HL-60/S4 (cell line): ENCODE data around the gene FAM78A.
"Not testable (repeated sequence)": the region's sequence is repeated elsewhere in the genome, so short reads cannot be mapped to it uniquely, and the experiment has no call there.

ENCODE experiments used
- in situ Hi-C: fragments of 300-500 bp; cut with MboI; formaldehyde crosslinking; loops from 2 replicates; pipeline ENCODE4 v1.14.3; 2022; ENCODE audit warnings: low sequenced_read_pairs

The FAM78A gene

GRCh38 chr9:131282688-131283422, 6.5 kb upstream of the FAM78A start:
- in situ Hi-C loops, result no loop called here

GRCh38 chr9:131282175-131282574, 5.9 kb upstream of the FAM78A start:
- in situ Hi-C loops, result no loop called here

DNA sequence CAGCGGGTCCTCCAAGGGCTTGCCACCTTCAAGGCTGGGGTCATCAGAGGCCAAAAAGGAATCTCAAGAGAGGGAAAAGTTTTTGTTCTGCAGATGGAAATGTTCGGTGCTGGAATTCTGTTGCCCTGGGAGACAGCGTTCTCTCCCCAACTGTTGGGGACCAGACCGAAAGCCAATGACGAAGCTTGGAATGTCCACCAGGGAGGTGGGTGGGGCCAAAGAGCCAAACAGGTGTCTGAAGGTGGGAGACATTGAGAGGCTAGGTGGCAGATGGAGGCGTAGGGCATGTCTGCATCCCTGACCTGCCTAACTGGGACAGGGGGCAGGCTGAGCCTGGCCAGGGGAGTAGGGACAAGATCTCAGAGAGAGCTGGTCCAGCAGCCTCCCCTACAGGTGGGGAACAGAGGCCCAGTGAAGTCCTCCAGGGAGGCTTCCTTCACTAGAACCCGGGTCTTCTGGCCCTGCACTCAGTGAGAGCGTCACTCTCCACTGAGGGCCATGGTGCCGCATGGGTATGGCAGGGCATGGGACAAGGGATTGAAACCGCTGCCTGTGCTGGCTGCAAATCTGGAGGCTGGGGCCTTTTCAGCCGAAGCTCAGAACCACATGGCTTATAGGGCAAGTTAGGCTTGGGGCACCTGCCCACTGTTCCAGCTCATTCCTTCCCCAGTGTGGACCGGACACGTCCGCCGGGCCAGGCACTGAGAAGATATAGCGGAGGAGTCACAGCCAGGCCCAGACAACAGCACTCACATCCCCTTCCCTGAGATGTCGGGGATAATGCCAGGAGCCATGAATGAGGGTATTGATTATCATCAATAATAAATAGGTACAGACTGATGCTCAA, 5.0 kb upstream of the FAM78A start:
- in situ Hi-C loops, result no loop called here

DNA sequence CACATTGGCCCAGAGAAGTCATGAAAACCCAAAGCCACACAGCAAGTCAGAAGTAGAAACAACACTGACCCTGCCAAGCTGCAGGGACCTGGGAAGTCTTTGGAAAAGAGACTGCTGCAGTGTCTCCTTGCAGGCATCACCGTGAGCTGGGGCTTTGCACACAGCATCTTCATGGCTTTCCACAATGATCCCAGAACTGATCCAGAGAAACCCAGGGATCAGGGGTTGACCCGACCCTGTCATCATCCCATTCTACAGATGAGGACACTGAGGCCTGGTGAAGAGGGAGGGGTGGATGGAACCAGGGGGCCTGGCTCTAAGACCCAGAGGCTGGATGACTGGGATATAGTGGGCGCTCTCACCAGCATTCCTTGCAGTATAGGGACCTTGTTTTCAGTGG, 4.3 kb upstream of the FAM78A start:
- in situ Hi-C loops, result no loop called here

GRCh38 chr9:131279863-131280570, 3.7 kb upstream of the FAM78A start:
- in situ Hi-C loops, result no loop called here

GRCh38 chr9:131279196-131279862, 3.0 kb upstream of the FAM78A start:
- in situ Hi-C loops, result no loop called here

- in situ Hi-C loops, result no loop called here
Measured at GRCh38 chr9:131278702-131279111, 2.4 kb upstream of the FAM78A start.

DNA sequence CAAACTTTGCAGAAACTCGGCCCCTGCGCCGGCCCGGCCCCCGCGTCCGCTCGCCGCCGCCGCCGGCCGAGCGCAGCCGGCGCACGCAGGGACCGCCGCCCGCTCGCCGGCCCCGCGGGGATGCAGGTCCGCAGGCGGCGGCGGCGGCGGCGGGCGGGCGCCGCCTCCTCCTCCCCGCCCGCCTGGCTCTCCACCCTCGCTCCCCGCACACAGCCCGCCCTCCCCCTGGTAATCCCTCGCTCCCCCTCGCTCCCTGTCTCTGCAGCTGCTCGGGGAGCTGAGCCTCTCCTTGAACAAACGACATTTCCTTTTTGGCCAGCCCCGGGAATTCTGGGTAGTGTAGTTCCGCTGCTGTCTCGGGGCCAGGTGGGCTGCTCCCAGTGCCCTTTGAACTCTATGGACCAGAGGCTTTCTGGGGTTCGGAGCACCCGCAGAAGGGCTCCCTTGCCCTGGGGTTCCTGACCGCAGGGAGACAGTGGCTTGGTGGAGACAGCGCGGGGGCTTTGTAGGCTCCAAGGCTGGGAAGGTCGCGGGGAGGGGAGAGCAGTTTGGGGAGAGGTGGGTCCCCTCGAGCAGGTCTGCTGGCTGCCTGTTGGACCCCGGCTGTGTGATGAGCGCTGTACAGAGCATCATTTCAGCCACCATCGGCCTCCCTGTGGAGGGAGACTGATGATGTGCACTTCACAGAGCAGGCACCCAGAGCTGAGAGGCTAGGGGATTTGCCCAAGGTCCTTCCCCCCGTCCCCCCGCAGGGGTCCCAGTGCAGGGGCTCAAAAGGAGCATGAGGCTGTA, 1.8 kb upstream of the FAM78A start:
- in situ Hi-C loops, result no loop called here

DNA sequence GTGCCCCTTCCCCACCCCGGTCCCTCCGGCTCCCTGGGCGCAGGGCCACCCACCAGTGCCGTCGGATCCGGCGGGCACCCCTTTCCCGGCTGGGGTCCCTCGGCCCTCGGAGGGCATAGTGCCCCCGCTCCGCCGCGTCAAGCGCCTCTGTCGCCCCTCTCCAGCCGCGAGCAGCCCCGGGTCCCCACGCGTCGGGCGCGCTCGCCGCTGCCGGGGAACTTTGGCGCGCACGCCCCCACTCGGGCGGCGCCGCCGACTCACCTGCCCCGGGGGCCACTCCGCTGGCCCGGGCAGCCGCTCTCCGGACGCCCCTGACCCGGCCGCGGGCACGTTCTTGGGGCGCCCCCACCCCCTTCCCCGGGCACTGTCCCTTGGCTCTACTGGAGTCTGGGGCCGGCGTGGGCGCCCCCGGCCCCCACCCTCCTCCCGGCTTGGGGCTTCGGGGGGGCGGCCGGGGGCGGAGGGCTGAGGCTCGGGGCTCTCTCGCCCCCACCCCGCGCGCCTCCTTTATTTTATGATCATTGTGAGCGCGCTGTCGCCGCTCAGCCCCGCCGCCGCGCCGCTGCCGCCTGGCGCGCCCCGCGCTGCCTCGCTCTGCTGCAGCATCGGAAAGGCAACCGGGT, 1.1 kb upstream of the FAM78A start:
- in situ Hi-C loops, result no loop called here

GRCh38 chr9:131276891-131277286, 579 bp upstream of the FAM78A start:
- in situ Hi-C loops, result no loop called here

GRCh38 chr9:131275332-131276093, 797 bp downstream of the FAM78A start:
- in situ Hi-C loops, result no loop called here

DNA sequence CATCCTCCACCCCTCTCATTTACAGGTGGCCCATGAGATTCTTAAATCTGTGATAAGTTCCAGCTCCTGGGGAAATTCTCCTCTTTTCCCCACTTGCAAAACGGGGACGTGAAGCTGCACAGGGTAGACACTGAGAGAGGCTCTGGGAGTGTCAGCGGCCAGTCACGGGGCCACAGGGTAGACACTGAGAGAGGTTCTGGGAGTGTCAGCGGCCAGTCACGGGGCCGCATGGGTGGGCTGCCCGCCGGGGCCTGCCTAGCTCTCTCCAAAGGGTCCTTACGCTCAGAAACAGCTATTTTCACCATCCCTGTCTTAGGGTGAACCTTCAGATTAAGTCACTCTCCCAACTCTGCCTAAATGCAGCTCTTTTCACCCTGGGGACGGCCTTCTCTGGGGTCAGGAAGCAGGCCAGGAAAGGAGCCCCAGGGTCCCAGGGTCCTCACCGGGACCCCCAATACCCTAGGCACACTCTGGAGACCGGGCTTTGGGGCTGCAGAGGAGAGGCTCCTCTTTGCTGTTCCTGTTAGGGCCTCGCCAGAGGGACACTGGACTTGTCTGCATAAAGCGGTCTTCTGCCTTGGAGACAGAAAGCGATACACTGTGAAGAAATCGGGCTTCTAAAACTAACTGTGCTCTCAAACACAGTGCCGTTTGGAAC, 1.5 kb downstream of the FAM78A start:
- in situ Hi-C loops, result no loop called here

GRCh38 chr9:131273856-131274673, 2.2 kb downstream of the FAM78A start:
- in situ Hi-C loops, result no loop called here

DNA sequence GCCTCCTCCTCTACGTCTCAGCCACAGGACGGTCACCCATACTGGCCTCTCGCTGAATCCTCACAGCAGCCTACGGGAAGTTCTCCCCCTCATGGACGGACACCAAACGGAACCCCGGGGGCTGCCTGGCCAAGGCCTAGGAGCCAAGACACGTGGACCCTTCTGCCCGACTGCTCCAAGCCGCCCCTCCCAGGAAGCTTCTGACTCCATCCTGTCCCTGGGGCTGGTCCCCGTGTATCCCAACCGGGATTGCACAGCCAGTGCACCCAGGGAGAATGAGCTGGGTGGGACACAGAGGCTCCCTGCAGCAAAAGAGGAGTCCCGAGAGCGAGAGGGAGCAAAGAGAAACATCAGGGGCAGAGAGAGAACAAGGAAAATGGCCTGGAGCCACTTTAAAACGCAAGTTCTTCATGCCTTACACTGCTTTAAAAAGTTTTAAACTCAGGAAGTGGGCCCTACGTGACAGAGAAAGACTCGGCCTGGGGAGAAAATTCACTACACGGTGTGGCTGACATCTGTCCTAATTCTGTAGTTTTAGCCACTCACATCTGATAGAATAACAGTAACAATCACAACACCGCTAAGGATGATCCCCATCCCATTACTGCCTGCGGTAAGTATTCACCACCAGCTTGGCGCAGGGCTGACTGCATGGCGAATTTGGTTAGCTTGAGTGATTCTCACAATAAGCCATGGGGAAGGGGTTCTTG, 3.0 kb downstream of the FAM78A start:
- in situ Hi-C loops, result no loop called here

DNA sequence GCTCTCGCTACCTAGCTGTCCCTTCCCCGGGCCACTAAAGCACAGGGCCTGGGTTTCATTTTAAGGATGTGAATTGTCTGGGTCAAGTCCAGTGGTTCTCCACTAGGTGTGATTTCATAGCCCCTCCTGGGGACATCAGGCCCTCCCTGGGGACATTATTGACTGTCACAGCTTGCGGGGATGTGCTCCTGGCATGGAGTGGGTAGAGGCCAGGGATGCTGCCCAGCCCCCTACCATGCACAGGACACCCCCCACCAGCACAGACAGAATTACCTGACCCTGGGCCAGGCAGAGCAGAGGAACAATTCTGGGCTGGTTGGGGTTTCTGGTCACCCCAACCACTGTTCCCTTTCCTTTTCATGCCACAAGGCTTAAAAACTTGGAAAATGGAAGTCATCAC, 4.1 kb downstream of the FAM78A start:
- in situ Hi-C loops, result no loop called here

GRCh38 chr9:131271506-131271931, 4.8 kb downstream of the FAM78A start:
- in situ Hi-C loops, result no loop called here

DNA sequence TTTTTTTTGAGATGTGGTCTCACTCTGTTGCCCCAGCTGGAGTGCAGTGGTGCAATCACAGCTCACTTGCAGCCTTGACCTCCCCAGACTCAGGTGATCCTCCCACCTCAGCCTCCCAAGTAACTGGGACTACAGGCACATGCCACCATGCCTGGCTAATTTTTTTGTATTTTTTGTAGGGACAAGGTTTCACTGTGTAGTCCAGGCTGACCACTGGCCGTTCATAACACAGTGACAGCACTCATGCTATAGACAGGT, 5.4 kb downstream of the FAM78A start:
- in situ Hi-C loops, result not testable (repeated sequence)
